H9 (cell line): ENCODE results near the gene FAM237B. TPM values are rescaled to one million over a fixed set of nuclear protein-coding genes. Genes with fewer than 3 reads are reported as not detected.

Experiments used
- DNase-seq: peaks from one replicate; pipeline ENCODE4 v3.0.0-alpha.2; 2017
- H2AFZ ChIP-seq: one replicate; pipeline ENCODE4 v1.6.1; 2013; ENCODE audit warnings: mild to moderate bottlenecking, low read length, control low read depth, moderate library complexity
- H2AK5ac ChIP-seq: 2 replicates; pipeline ENCODE4 v1.6.1; 2013; ENCODE audit warnings: low read length, control low read depth, mixed read lengths; ENCODE audit not compliant: insufficient read length
- H2BK120ac ChIP-seq: one replicate; pipeline ENCODE4 v1.6.1; 2013; ENCODE audit warnings: low read depth, mild to moderate bottlenecking, low read length, control low read depth, inconsistent platforms; ENCODE audit not compliant: poor library complexity, severe bottlenecking
- H2BK12ac ChIP-seq: 2 replicates; pipeline ENCODE4 v1.6.1; 2013; ENCODE audit warnings: low read length, control low read depth, mixed read lengths, low read depth; ENCODE audit not compliant: insufficient read length
- H2BK15ac ChIP-seq: 2 replicates; pipeline ENCODE4 v1.6.1; 2013; ENCODE audit warnings: low read depth, low read length, control low read depth
- H2BK20ac ChIP-seq: one replicate; pipeline ENCODE4 v1.6.1; 2013; ENCODE audit warnings: low read depth, mild to moderate bottlenecking, low read length, control low read depth, inconsistent platforms; ENCODE audit not compliant: poor library complexity, severe bottlenecking
- H2BK5ac ChIP-seq: 2 replicates; pipeline ENCODE4 v1.6.1; 2013; ENCODE audit warnings: low read length, control low read depth, mixed read lengths; ENCODE audit not compliant: insufficient read length
- H3K14ac ChIP-seq: 2 replicates; pipeline ENCODE4 v1.6.1; 2013; ENCODE audit warnings: low read length, control low read depth; ENCODE audit not compliant: insufficient read depth
- H3K18ac ChIP-seq: 2 replicates; pipeline ENCODE4 v1.6.1; 2013; ENCODE audit warnings: low read depth, mild to moderate bottlenecking, mixed read lengths, low read length, control low read depth; ENCODE audit not compliant: insufficient read length
- H3K23ac ChIP-seq: 2 replicates; pipeline ENCODE4 v1.6.1; 2013; ENCODE audit warnings: low read length, control low read depth, mixed read lengths, low read depth; ENCODE audit not compliant: insufficient read length
- H3K23me2 ChIP-seq: 2 replicates; pipeline ENCODE4 v1.6.1; 2013; ENCODE audit warnings: low read depth, mild to moderate bottlenecking, mixed read lengths, low read length, control low read depth; ENCODE audit not compliant: insufficient read length, poor library complexity, severe bottlenecking
- H3K27ac ChIP-seq: 2 replicates; pipeline ENCODE4 v1.5.1; 2013; ENCODE audit warnings: low read length, control low read depth, mixed read lengths, low read depth; ENCODE audit not compliant: insufficient read length
- H3K27me3 ChIP-seq: 2 replicates; pipeline ENCODE4 v1.6.1; 2013; ENCODE audit warnings: low read length, control low read depth, inconsistent platforms; ENCODE audit not compliant: insufficient read depth
- H3K4ac ChIP-seq: 2 replicates; pipeline ENCODE4 v1.6.1; 2013; ENCODE audit warnings: low read depth, mild to moderate bottlenecking, control low read depth, inconsistent platforms, low read length, moderate library complexity
- H3K4me1 ChIP-seq: 2 replicates; pipeline ENCODE4 v1.6.1; 2013; ENCODE audit warnings: low read length, control low read depth, inconsistent platforms; ENCODE audit not compliant: insufficient read depth
- H3K4me2 ChIP-seq: 2 replicates; pipeline ENCODE4 v1.6.1; 2013; ENCODE audit warnings: low read length, control low read depth, mixed read lengths; ENCODE audit not compliant: insufficient read length, insufficient read depth
- H3K56ac ChIP-seq: 2 replicates; pipeline ENCODE4 v1.6.1; 2013; ENCODE audit warnings: low read depth, mild to moderate bottlenecking, mixed read lengths, low read length, control low read depth; ENCODE audit not compliant: insufficient read length
- H3K79me1 ChIP-seq: 2 replicates; pipeline ENCODE4 v1.6.1; 2013; ENCODE audit warnings: low read depth, mild to moderate bottlenecking, moderate library complexity, low read length, control low read depth, inconsistent platforms; ENCODE audit not compliant: insufficient read depth, poor library complexity, severe bottlenecking
- H3K79me2 ChIP-seq: 2 replicates; pipeline ENCODE4 v1.6.1; 2013; ENCODE audit warnings: low read length, control low read depth, inconsistent platforms; ENCODE audit not compliant: insufficient read depth
- H3K9ac ChIP-seq: 2 replicates; pipeline ENCODE4 v1.6.1; 2013; ENCODE audit warnings: low read length, control low read depth, mixed read lengths; ENCODE audit not compliant: insufficient read length; ENCODE audit errors: extremely low read depth
- H3K9me3 ChIP-seq: one replicate; pipeline ENCODE4 v1.6.1; 2013; ENCODE audit warnings: low read depth, low read length, inconsistent platforms; ENCODE audit not compliant: control insufficient read depth
- H3T11ph ChIP-seq: one replicate; pipeline ENCODE4 v1.6.1; 2013; ENCODE audit warnings: mild to moderate bottlenecking, low read length, control low read depth, inconsistent platforms
- H4K20me1 ChIP-seq: one replicate; pipeline ENCODE4 v1.6.1; 2013; ENCODE audit not compliant: control insufficient read depth, insufficient read length, insufficient read depth
- H4K5ac ChIP-seq: 2 replicates; pipeline ENCODE4 v1.6.1; 2013; ENCODE audit warnings: low read depth, mild to moderate bottlenecking, mixed read lengths, low read length, control low read depth; ENCODE audit not compliant: insufficient read length
- H4K8ac ChIP-seq: replicated peaks from 2 replicates; pipeline ENCODE4 v1.6.1; 2013; ENCODE audit warnings: low read length, control low read depth, mixed read lengths, low read depth; ENCODE audit not compliant: insufficient read length
- H4K91ac ChIP-seq: 2 replicates; pipeline ENCODE4 v1.6.1; 2013; ENCODE audit warnings: low read depth, mild to moderate bottlenecking, moderate library complexity, mixed read lengths, low read length, control low read depth; ENCODE audit not compliant: insufficient read length
- H3K27ac Mint-ChIP-seq, 3 experiments: 2 replicates in 2 of 3; 3 replicates in 1 of 3; pipeline ENCODE4 v1.8.0; 2020 to 2021; ENCODE audit warnings: mixed read lengths in 3 of 3, mild to moderate bottlenecking in 1 of 3, moderate library complexity in 1 of 3
- H3K27me3 Mint-ChIP-seq: 2 replicates; pipeline ENCODE4 v1.8.0; 2021; ENCODE audit warnings: low read depth, mild to moderate bottlenecking, moderate library complexity, mixed read lengths
- H3K36me3 Mint-ChIP-seq, 3 experiments: 2 replicates in 2 of 3; 3 replicates in 1 of 3; pipeline ENCODE4 v1.8.0; 2020 to 2021; ENCODE audit warnings: low read depth in 3 of 3, mixed read lengths in 3 of 3; ENCODE audit not compliant: insufficient read depth in 1 of 3
- H3K4me1 Mint-ChIP-seq, 2 experiments: 2 replicates each; pipeline ENCODE4 v1.8.0; 2020; ENCODE audit warnings: mixed read lengths in 2 of 2
- H3K4me3 Mint-ChIP-seq, 2 experiments: 2 replicates in 1 of 2; 3 replicates in 1 of 2; pipeline ENCODE4 v1.8.0; 2020 to 2021; ENCODE audit warnings: mild to moderate bottlenecking in 2 of 2, mixed read lengths in 2 of 2, moderate library complexity in 1 of 2
- H3K9me3 Mint-ChIP-seq, 2 experiments: 2 replicates in 1 of 2; 3 replicates in 1 of 2; pipeline ENCODE4 v1.8.0; 2020; ENCODE audit warnings: mild to moderate bottlenecking in 2 of 2, mixed read lengths in 2 of 2, moderate library complexity in 1 of 2
- CTCF ChIP-seq: fragments of 200-600 bp; sonication (generic); conservative IDR thresholded peaks from 3 replicates; pipeline ENCODE4 v1.8.0; 2021; ENCODE audit warnings: antibody characterized with exemption, mild to moderate bottlenecking
- WGBS: extraction: QIAGEN DNeasy Blood & Tissue Kit; methylation state at CpG from one replicate; pipeline ENCODE4 v1.1.7; 2013; ENCODE audit warnings: missing lambda C conversion rate, low lambda C conversion rate, mixed read lengths; ENCODE audit not compliant: insufficient read length; ENCODE audit errors: extremely low coverage; 5-methylcytosine and 5-hydroxymethylcytosine counted together
- total RNA-seq: library from RNA; stranded (reverse); gene quantifications from 2 replicates; pipeline ENCODE4 v1.2.1, GENCODE V29; 2021

Gene FAM237B
- total RNA-seq, 1 experiment from 2014 or later, result not detected

GRCh38 chr7:90272242-90272641 is 48.9 kb downstream of the FAM237B start:
- H3K79me1 ChIP-seq, result no peaks in the 10 kb centered on the region
- H3K4me2 ChIP-seq, result no peak overlapping the region
- no peaks in the 10 kb centered on the region for H4K20me1 ChIP-seq
- no peak overlapping the region for H4K8ac ChIP-seq
- H2BK15ac ChIP-seq, result no peak overlapping the region
- H3K14ac ChIP-seq, result no peak overlapping the region
- Mint-ChIP-seq H3K9me3 (no peaks in the 10 kb centered on the region), H3K36me3 (no peaks in the 10 kb centered on the region), H3K27me3 (no peaks in the 10 kb centered on the region), H3K4me1 (no peaks in the 10 kb centered on the region), H3K27ac (no peak overlapping the region), H3K4me3 (no peak overlapping the region)
- no peak overlapping the region for H3K27ac ChIP-seq
- H4K91ac ChIP-seq, result no peak overlapping the region
- no peak overlapping the region for H2BK120ac ChIP-seq
- no peak for DNase-seq
- no peak overlapping the region for H2BK5ac ChIP-seq
- no peaks in the 10 kb centered on the region for H3K79me2 ChIP-seq
- H3K4ac ChIP-seq, result no peak overlapping the region
- no peak overlapping the region for H3K9ac ChIP-seq
- H3K56ac ChIP-seq, result no peak overlapping the region
- H3T11ph ChIP-seq, result no peak overlapping the region
- H2AFZ ChIP-seq, result no peak overlapping the region
- WGBS, result no CpG with 5 or more reads among the region's 2 CpGs
- H2AK5ac ChIP-seq, result no peak overlapping the region
- H2BK20ac ChIP-seq, result no peak overlapping the region
- TF ChIP-seq CTCF, result no peak
- no peak overlapping the region for H4K5ac ChIP-seq
- H3K4me1 ChIP-seq, result no peaks in the 10 kb centered on the region
- no peak overlapping the region for H2BK12ac ChIP-seq
- no peak overlapping the region for H3K23ac ChIP-seq
- no peaks in the 10 kb centered on the region for H3K9me3 ChIP-seq
- no peak overlapping the region for H3K18ac ChIP-seq
- H3K23me2 ChIP-seq, result no peaks in the 10 kb centered on the region
- no peaks in the 10 kb centered on the region for H3K27me3 ChIP-seq
